HG02759 (cell line): ENCODE results near the gene C8A.

Source experiments
- ATAC-seq: cut with Tn5 transposase; IDR thresholded peaks from one replicate; pipeline ENCODE4 v1.9.1; 2021; ENCODE audit warnings: mild to moderate bottlenecking, moderate library complexity; ENCODE audit not compliant: unreplicated experiment

C8A gene

GRCh38 chr1:56836359-56836758 lies 18.2 kb upstream of the C8A start:
- no peak for ATAC-seq

GRCh38 chr1:56837244-56837939 lies 17.2 kb upstream of the C8A start:
- no peak for ATAC-seq

- ATAC-seq = no peak
Observed at GRCh38 chr1:56838759-56839158, 15.8 kb upstream of the C8A start.

DNA sequence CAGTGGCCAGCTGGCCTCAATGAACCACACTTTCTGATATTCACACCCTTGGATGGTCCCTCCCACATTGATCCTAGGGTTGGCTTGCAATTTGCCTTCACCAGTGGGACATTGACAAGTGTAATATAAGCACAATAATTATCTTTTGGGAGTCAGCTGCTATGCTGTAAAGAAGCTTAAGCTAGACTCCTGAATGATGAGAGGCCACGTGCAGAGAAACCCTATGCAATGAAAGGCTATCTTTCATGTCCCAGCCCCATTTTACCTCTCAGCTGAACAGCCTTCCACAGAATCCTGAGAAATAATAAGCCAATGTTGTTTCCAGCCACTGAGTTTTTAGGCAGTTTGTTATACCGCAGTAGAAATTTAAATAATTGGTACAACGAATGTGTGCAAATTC lies 11.1 kb upstream of the C8A start:
- no peak for ATAC-seq

- no peak for ATAC-seq
Observed at GRCh38 chr1:56844545-56845136, 10.0 kb upstream of the C8A start.

DNA sequence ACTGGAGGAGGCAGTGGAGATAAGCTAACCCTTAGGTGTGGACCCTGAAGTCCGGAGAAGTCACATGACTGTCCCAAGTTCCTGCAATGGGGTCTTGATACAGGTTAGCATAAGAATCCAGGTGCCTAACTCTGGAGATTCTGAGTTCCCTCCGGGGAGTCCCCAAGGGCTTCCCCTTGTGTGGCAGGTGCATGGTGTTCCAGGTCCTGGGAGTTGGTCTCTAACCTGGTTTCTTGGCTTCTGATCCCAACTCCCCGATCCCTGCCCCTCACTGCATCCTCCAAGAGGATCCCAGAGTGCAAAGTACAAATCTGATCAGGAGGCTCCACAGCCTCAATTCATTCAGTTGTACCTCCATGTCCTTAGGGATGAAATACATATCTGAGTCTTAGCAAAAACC lies 9.3 kb upstream of the C8A start:
- no peak for ATAC-seq

GRCh38 chr1:56849750-56850149 lies 4.8 kb upstream of the C8A start:
- no peak for ATAC-seq

- no peak for ATAC-seq
Observed at GRCh38 chr1:56850411-56850810, 4.2 kb upstream of the C8A start.

GRCh38 chr1:56850922-56851321 lies 3.7 kb upstream of the C8A start:
- no peak for ATAC-seq

DNA sequence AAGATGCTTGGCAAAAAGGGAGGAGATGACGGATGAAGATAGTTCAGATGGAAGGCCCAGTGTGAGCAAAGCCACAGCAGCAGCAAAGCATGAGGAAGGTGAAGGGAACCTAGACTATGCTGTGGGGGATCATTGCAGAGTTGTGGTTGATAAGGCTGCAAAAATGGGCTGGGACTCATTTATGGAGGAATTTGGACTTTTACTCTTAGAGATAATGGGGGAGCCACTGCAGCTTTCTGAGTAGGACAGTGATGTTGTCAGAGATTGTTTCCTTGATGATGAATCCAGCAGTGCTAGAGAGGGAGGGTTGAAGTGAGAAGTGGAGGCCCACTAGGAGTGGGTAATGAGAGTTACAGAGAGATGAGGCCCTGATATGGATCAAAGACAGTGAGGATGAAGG lies 2.1 kb upstream of the C8A start:
- ATAC-seq = no peak

- ATAC-seq = no peak
Observed at GRCh38 chr1:56855190-56855589, 593 bp downstream of the C8A start.

DNA sequence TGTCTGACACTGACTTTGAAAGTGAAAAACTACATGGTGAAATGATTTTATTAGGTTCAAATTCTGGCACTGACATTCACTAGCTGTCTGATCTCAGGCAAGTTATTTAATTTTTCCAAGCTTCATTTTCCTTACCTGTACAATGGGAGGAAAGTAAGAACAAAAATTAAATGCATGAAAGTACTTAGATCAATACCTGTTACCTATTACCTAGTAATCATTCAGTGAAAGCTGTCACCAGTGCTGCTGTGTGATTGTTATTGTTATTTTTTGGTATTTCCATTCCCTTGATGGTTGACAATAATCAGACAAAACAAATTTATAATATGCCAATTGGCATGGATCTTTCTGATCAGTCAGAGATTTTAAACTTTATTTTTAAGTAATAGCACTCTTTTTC lies 1.6 kb downstream of the C8A start:
- no peak for ATAC-seq

- no peak for ATAC-seq
Observed at GRCh38 chr1:56859287-56859686, 4.7 kb downstream of the C8A start.

DNA sequence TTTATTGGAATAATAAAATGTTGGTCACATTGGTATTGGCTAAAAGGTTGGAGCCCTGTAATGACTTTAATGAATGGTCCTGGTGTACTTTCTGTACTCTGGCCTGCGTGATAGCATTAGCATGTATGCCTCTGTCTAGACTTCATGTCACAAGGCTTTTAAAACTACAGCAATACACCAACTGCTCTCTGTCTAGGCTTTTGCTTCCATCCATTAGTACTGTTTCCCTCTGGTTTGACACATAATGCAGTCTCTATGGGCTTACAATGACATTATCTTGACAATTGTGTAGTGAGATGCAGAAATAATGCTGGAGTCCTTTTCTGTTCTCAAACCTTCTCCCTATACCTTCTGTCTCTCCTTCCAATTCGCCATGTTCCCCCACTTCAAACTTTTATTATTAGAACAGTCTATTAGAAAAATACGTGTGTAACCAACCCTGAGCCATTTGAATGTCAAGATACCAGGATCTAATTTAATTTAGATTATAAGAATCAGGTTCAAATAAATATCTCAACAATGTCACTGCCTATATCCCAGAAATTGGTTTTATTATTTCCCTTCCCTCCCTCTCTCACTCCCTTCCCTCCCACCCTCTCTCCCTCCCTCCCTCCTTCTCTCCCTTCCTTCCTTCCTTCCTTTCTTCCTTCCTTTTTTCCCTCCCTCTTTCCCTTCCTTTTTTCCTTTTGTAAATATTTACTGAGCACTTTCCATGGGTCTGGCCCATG lies 8.8 kb downstream of the C8A start:
- no peak for ATAC-seq

- ATAC-seq = no peak
Observed at GRCh38 chr1:56864430-56864829, 9.8 kb downstream of the C8A start.

GRCh38 chr1:56866656-56867055 lies 12.1 kb downstream of the C8A start:
- ATAC-seq = no peak

DNA sequence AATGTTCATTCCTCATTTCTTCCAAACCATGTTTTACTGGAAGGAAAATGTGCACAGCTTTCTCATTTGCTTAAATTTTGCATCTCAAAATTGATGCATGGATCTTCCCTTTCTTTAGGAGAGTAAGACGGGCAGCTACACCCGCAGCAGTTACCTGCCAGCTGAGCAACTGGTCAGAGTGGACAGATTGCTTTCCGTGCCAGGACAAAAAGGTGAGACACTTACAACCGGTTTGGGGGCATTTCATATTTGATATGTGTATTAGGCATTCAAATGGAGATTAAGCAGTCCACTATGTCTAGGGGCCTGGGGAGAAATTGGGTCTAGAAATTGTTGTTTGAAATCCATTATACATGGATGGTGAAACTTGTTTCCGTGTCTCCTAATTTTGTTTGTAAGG lies 12.9 kb downstream of the C8A start:
- ATAC-seq = no peak

DNA sequence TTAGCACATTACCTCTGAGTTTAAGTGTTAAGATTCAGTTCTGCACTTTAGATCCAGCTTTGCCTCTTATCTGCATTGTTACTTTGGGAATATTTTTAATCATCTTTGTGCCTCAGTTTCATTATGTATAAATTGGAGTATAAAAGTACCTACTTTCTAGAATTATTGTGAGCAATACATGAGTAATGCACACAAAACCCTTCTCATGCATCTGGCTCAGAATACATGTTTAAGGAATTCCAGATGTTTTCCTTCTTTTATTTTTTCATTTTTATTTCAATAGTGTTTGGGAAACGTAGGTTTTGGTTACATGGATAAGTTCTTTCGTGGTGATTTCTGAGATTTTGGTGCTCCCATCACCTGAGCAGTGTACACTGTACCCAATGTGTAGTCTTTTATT lies 14.2 kb downstream of the C8A start:
- no peak for ATAC-seq

DNA sequence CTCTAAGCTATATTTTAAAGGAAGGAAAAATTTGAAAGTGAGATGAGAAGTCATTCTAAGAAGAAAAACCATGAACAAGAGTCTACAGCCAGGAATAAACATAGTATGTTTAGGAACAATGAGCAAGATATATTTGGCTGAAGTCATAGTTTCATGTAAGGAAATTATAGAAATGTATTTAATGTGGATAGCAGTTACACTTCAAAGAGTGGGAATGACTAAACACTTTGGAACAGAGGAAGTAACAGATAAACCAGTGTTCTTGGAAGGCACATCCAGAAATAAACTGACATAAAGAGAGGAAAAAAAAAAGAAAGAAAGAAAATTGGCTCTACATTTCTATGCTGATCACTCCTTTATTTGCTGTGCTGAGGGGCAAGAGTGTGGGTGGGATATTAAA lies 18.0 kb downstream of the C8A start:
- ATAC-seq = no peak

- ATAC-seq = no peak
Observed at GRCh38 chr1:56873213-56873612, 18.6 kb downstream of the C8A start.

DNA sequence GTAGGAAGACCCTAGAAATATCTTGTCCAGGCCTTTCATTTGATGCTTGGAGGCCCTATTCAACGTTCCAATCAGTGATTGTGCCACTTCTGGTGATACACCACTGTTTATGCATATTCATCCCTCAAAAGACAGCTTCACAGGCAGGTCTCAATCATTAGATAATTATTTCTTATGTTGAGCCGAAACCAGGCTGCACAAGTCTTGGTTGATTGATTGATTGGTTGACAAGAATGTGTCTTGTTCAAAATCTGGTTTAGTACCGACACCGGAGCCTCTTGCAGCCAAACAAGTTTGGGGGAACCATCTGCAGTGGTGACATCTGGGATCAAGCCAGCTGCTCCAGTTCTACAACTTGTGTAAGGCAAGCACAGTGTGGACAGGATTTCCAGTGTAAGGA lies 20.1 kb downstream of the C8A start:
- no peak for ATAC-seq

- ATAC-seq = no peak
Observed at GRCh38 chr1:56877973-56878372, 23.4 kb downstream of the C8A start.
